Mammary epithelial cell (primary cell): ENCODE data around the gene LRRFIP1.

Experiments used
- CTCF ChIP-seq, 2 donors: IDR thresholded peaks in 1 of 2; conservative IDR thresholded peaks in 1 of 2; 2 replicates each; pipeline ENCODE4 v1.5.1; 2011 to 2012; ENCODE audit warnings: inconsistent platforms in 2 of 2, low read length in 2 of 2, mild to moderate bottlenecking in 2 of 2, control low read depth in 1 of 2, low read depth in 1 of 2; ENCODE audit not compliant: insufficient read depth in 1 of 2; ENCODE audit errors: extremely low read depth in 1 of 2
- EZH2 ChIP-seq: IDR thresholded peaks from 2 replicates; pipeline ENCODE4 v1.6.1; 2012; ENCODE audit warnings: low read length, inconsistent platforms, borderline replicate concordance

- TF ChIP-seq CTCF (conservative IDR thresholded peaks at IDR 0.05 in 1 of 2, IDR thresholded peaks at IDR 0.05 in 1 of 2; ENCODE audit: extremely low read depth in 1 of 2, insufficient read depth in 1 of 2, low read depth in 1 of 2, low read length in 2 of 2) (no peak), EZH2 (no peak)
Measured at GRCh38 chr2:237706257-237706656, 78.9 kb downstream of the LRRFIP1 start.
